SKM-1 (cell line): Measurements from ENCODE around the gene RAB1B.
"Not testable (repeated sequence)": the region's sequence is repeated elsewhere in the genome, so short reads cannot be mapped to it uniquely, and the experiment has no call there.

Experiments used
- DNase-seq: peaks from one replicate; lab custom pipeline; 2025; ENCODE audit not compliant: unreplicated experiment; lab: John Stamatoyannopoulos, UW

Gene RAB1B

GRCh38 chr11:66266378-66267038 is 1.9 kb upstream of the RAB1B start:
- no peak for DNase-seq

- DNase-seq: no peak
Measured at GRCh38 chr11:66267039-66267378, 1.4 kb upstream of the RAB1B start.

GRCh38 chr11:66267379-66268243 is 828 bp upstream of the RAB1B start:
- DNase-seq: peak; percentile 43

- peak; percentile 29 for DNase-seq
Measured at GRCh38 chr11:66268952-66269905, 790 bp downstream of the RAB1B start.

GRCh38 chr11:66271816-66272215 is 3.4 kb downstream of the RAB1B start:
- no peak for DNase-seq

- no peak for DNase-seq
Measured at GRCh38 chr11:66272596-66272995, 4.2 kb downstream of the RAB1B start.

GRCh38 chr11:66274219-66274618 is 5.8 kb downstream of the RAB1B start:
- DNase-seq: no peak

- no peak for DNase-seq
Measured at GRCh38 chr11:66275396-66275795, 7.0 kb downstream of the RAB1B start.

- no peak for DNase-seq
Measured at GRCh38 chr11:66275984-66276612, 7.7 kb downstream of the RAB1B start.

GRCh38 chr11:66276619-66277018 is 8.2 kb downstream of the RAB1B start:
- DNase-seq: not testable (repeated sequence)

GRCh38 chr11:66277064-66277463 is 8.6 kb downstream of the RAB1B start:
- DNase-seq: not testable (repeated sequence)

- DNase-seq: no peak
Measured at GRCh38 chr11:66277471-66278362, 9.3 kb downstream of the RAB1B start, which contains the start of gene CNIH2. Gene CNIH2 (plus strand): TSS chr11:66278175. CDS start chr11:66278457, 282 bp downstream.

- no peak for DNase-seq
Measured at GRCh38 chr11:66278363-66279091, 10.1 kb downstream of the RAB1B start.

GRCh38 chr11:66279092-66279734 is 10.8 kb downstream of the RAB1B start:
- DNase-seq: no peak

- no peak for DNase-seq
Measured at GRCh38 chr11:66280428-66280827, 12.0 kb downstream of the RAB1B start.

- DNase-seq: no peak
Measured at GRCh38 chr11:66281001-66281400, 12.6 kb downstream of the RAB1B start.

GRCh38 chr11:66281776-66282467 is 13.5 kb downstream of the RAB1B start:
- no peak for DNase-seq
